OCI-LY7 (cell line): ENCODE data around the gene C1orf87.

ENCODE experiments used
- CTCF ChIP-seq: fragments of 200-600 bp; sonication (generic); conservative IDR thresholded peaks from 2 replicates; pipeline ENCODE4 v1.5.1; 2014; ENCODE audit warnings: mild to moderate bottlenecking, antibody characterized with exemption, low read length, moderate library complexity, mixed read lengths
- EZH2phosphoT487 ChIP-seq: fragments of 200-600 bp; sonication (generic); IDR thresholded peaks from 2 replicates; pipeline ENCODE4 v1.6.1; 2018; ENCODE audit warnings: low read depth, borderline replicate concordance, mild to moderate bottlenecking, mixed run types, antibody characterized with exemption, low read length, moderate library complexity, mixed read lengths

GRCh38 chr1:60090655-60091054 is 17.1 kb upstream of the C1orf87 start:
- TF ChIP-seq CTCF (no peak), EZH2phosphoT487 (no peak)
